ENCODE results near the gene CRACR2A.

DNA sequence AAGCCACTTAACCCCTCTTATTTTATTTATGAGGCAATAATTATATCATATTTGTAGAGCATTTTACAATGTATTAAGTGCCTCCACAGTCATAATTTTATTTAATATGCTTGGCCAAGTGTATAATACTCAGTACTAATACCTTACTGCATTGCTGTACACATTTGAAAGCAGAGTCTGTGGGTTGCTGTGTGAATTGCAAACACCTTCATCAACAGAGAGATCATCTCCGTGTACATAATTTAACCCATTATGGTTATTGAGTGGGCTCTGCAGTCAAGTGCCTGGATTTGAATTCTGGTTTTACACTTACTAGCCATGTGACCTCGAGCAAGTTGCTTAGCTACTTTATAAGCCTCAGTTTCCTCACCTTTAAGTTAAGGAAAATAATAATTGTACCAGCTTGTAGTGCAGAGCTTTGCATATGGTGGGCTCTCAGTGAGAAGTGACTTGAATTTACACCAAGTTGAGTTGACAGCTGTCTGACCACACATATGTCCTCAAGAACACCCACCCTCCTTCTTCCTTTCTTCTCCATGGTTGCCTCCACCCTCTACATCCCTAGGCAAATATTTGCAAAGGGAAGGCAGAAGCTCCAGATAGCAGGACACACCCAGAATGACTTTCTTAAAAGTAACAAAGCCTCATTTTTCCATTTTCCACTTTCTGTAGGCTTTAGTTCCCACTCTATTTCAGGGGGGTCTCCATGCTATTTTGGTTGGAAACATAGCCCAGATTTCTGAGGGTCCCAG is 12.3 kb downstream of the CRACR2A start:
- TF ChIP-seq, protein P1, sequence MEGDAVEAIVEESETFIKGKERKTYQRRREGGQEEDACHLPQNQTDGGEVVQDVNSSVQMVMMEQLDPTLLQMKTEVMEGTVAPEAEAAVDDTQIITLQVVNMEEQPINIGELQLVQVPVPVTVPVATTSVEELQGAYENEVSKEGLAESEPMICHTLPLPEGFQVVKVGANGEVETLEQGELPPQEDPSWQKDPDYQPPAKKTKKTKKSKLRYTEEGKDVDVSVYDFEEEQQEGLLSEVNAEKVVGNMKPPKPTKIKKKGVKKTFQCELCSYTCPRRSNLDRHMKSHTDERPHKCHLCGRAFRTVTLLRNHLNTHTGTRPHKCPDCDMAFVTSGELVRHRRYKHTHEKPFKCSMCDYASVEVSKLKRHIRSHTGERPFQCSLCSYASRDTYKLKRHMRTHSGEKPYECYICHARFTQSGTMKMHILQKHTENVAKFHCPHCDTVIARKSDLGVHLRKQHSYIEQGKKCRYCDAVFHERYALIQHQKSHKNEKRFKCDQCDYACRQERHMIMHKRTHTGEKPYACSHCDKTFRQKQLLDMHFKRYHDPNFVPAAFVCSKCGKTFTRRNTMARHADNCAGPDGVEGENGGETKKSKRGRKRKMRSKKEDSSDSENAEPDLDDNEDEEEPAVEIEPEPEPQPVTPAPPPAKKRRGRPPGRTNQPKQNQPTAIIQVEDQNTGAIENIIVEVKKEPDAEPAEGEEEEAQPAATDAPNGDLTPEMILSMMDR (IDR thresholded peaks at IDR 0.05; ENCODE audit: insufficient read depth, low read length), result no peak
- TF ChIP-seq, protein P2, sequence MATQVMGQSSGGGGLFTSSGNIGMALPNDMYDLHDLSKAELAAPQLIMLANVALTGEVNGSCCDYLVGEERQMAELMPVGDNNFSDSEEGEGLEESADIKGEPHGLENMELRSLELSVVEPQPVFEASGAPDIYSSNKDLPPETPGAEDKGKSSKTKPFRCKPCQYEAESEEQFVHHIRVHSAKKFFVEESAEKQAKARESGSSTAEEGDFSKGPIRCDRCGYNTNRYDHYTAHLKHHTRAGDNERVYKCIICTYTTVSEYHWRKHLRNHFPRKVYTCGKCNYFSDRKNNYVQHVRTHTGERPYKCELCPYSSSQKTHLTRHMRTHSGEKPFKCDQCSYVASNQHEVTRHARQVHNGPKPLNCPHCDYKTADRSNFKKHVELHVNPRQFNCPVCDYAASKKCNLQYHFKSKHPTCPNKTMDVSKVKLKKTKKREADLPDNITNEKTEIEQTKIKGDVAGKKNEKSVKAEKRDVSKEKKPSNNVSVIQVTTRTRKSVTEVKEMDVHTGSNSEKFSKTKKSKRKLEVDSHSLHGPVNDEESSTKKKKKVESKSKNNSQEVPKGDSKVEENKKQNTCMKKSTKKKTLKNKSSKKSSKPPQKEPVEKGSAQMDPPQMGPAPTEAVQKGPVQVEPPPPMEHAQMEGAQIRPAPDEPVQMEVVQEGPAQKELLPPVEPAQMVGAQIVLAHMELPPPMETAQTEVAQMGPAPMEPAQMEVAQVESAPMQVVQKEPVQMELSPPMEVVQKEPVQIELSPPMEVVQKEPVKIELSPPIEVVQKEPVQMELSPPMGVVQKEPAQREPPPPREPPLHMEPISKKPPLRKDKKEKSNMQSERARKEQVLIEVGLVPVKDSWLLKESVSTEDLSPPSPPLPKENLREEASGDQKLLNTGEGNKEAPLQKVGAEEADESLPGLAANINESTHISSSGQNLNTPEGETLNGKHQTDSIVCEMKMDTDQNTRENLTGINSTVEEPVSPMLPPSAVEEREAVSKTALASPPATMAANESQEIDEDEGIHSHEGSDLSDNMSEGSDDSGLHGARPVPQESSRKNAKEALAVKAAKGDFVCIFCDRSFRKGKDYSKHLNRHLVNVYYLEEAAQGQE (IDR thresholded peaks at IDR 0.05; ENCODE audit: insufficient replicate concordance, low read depth), result no peak
- no peak for TF ChIP-seq POLR2AphosphoS5 (IDR thresholded peaks at IDR 0.05; ENCODE audit: low read depth)
